GM19328 (cell line): ENCODE measurements around the gene PTCH2.

ENCODE experiments used
- ATAC-seq: cut with Tn5 transposase; IDR thresholded peaks from one replicate; pipeline ENCODE4 v1.9.1; 2021; ENCODE audit warnings: mild to moderate bottlenecking, moderate library complexity; ENCODE audit not compliant: unreplicated experiment

The PTCH2 gene

GRCh38 chr1:44842862-44843655 is at the start of gene PTCH2:
PTCH2 (minus strand) TSS chr1:44843253; CDS start chr1:44842932, 321 bp downstream.
- ATAC-seq, result no peak

- ATAC-seq, result no peak
These were observed 47.0 kb upstream of the PTCH2 start for GRCh38 chr1:44890007-44890406.

DNA sequence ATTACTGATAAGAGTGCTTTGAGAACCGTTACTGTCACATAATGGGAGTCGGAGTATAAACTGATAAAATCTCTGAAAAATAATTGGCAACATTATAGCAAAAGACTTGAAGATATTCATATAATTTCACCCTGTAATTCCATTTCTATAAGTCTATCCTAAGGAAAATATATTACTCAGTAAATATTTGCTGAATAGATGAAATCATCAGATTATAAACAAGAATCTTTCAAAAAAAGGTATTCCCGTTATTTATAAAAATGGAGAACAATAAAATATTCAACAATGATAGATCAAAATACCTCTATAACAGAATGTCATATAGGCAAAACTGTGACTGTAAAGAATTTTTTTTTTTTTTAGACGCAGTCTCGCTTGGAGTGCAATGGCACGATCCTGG is 42.4 kb upstream of the PTCH2 start:
- no peak for ATAC-seq

- ATAC-seq, result no peak
These were observed 41.7 kb upstream of the PTCH2 start for GRCh38 chr1:44884746-44885145.

- no peak for ATAC-seq
These were observed 38.1 kb upstream of the PTCH2 start for GRCh38 chr1:44881011-44881632.

DNA sequence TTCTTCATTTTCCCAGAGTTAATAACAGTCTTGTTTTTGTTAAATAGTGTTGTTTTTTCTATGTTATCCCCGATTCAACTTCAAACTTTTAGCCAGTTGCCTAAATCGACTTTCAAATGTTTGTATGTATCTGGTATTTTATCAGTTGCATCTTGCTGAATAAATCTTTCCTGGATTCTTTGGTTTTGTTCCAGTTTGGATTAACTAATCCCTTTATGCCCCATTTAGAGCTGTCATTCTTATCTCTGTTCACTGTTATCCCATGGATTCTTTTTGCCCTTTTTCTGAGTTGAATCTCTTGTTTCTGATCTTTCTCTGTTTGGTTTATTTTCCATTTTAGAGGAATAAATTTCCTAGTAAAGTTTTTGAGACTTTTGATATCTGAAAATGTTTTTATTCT is 31.1 kb upstream of the PTCH2 start:
- ATAC-seq, result no peak

DNA sequence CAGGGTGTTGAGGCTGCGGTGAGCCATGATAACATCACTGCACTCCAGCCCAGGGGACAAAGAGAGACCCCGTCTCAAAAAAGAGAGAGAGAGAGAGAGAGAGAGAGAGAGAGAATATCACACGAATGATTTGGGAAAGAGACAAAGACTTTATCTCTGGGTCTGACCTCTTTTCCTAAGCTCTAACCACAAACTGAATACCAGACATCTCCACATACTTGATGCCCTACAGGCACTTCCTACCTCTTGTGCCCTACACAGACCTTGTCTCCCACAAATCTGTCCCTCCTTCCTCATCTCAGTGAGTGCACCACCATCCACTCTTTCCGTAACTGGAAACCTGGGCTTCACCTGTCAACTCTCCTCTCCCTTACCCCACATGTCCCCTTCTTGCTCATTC is 27.0 kb upstream of the PTCH2 start:
- ATAC-seq, result no peak

DNA sequence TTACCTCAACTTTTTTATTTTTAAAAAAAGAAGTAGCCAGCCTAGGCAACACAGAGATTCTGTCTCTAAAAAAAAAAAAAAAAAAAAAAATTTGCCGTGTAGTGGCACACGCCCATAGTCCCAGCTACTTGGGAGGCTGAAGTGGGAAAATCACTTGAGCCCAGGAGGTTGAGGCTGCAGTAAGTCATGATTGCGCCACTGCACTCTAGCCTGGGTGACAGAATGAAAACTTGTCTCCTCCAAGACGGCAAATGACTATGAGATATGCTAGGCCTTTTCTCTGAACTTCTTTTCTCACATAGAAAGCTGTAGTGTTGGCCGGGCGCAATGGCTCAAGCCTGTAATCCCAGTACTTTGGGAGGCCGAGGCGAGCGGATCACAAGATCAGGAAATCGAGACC is 24.7 kb upstream of the PTCH2 start:
- no peak for ATAC-seq

- no peak for ATAC-seq
These were observed 19.9 kb upstream of the PTCH2 start for GRCh38 chr1:44862829-44863401.

DNA sequence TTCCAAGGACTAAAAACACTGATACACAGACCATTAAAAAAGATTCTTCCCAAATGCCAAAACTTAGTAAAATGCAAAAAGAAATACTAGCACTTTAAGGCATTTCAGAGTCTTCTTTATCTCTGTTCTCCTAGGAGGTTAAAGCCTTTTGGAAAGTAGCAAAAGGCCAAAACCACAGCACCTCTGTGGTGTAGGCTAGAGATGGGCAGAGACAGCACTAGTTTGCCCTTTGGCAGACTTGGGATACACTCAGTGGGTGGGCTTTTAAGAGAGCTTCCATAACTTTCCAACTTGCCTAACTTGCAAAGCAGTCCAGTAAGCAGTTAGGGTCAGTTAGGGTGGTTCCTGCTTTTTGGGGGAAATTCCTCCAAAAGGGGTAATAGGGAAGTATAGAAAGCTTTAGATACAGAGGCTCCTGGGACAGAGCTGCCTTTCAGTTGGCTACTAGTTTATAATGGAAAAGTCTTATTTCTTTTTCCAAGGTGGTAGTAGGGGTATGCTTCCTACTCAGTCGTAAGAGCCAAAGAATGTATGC is 17.9 kb upstream of the PTCH2 start:
- ATAC-seq, result no peak

DNA sequence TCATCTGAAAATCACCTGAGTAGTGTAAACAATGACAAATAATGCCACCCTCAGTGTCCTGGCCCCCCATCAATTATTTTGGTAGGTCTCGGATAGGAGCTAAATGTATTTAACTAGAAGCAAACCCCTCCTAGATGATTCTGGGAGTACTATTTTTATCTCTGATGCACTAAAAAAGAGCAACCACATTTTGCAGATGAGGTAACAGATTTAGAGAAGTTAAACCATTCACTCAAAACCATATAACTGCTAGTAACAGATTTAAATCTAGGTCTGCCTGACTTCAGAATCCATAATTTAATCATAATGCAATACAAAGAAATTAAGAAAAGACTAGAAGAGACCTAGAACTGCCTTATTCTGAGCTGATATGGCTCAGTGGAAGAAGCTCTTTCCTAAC is 17.3 kb upstream of the PTCH2 start:
- ATAC-seq, result no peak

DNA sequence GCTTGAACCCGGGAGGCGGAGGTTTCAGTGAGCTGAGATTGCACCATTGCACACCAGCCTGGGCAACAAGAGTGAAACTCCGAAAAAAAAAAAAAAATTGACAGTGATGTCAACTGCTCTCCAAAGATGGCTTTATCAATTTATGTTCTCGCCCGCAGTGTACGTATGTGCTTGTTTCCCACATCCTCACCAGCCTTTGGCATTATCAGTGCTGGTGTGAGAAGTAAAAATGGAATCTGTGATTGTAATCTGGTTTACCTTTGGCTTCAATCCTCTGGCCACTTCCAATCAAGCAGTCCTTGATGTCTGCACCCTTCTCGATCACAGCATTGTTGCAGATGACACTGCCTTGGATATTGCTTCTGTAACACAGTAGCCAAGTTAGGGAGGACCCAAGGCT is 14.4 kb upstream of the PTCH2 start:
- ATAC-seq, result no peak

DNA sequence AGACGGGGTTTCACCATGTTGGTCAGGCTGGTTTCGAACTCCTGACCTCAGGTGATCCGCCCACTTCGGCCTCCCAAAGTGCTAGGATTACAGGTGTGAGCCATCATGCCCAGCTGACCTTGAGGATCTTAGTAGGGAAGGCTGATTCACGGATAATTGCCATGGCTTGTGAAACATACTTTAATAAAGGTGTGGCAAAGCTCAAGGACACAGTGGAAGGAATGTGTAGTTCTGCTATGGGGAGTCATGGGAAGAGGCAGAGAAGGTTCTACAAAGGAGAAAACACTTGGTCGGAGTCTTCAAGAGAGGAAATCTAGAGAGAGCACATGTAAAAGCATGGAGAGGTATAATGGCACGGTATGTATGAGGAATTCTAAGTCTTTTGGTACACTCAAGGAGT is 12.7 kb upstream of the PTCH2 start:
- no peak for ATAC-seq

DNA sequence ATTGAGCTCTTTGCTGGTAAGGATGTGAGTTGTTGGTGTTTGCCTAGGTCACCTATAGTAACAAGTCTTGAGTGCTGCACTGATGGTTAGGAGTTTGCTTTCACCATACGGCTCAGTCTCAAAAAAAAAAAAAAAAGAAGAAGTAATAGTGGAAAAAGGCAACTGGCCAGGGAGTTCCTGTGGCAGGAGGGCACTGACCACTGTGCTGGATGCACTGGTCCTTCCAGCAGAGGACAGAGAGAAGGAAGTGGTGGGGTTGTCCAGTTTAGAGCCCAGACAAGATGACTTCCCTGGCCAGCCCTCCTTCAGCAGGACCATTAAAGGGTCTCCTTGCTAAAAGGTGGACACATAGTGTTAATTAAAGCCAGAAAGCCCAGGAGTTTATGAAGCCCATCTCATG is 11.9 kb upstream of the PTCH2 start:
- ATAC-seq, result no peak

DNA sequence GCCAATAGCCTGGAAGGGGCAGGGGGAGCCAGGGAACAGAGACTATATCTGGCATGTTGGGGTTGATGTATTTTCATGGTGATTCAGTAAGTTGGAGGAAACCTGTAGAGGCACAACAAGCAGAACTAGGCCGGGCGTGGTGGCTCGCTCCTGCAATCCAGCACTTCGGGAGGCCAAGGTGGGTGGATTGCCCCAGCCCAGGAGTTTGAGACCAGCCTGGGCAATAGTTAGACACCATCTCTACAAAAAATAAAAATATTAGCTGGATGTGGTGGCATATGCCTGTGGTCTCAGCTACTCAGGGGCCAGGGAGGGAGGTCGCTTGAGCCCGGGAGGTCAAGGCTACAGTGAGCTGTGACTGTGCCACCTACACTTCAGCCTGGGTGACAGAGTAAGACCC is 10.1 kb upstream of the PTCH2 start:
- no peak for ATAC-seq

DNA sequence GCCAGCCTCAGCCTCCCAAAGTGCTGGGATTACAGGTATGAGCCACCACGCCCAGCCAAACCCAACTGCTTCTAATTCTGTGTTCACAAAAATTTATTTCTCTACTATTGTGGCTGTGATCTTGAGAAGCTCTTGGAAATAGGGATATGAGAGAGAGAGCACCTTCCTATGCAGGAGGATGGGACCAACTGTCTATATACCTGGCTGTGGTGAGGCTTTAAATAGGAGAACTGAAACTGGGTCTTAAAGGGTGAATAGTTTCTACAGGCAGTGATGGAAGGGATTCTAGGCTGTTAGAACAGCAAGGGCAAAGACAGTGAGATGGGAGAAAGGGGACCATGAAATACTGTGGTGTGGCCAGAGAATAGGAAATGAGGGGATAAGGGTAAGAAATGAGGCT is 8.3 kb upstream of the PTCH2 start:
- no peak for ATAC-seq

DNA sequence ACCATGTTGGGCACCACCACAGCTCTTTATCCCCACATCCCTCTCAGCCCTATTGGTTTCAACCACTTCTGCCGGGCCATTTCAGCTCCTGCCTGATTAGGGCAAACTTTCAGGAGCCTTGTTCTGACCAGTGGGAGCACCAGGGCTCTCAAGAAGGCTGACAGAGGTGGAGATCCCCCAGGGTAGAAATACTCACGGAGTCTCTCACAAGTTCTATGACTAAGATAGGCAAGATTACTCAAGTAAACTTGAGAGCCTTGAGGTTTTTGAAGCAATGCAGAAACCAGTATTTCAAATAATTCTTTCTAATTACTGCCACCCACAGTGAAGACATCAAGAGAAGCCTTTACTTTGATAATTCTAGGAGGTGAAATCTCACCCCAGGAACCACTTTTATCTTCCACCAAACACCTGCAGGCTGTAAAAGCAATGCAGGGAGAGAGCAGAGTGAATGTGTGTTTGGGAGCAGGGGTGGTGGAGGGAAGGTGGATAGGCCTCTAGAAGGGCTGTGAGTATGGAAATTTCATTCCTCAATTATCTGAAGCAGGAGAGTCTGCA is 6.6 kb upstream of the PTCH2 start:
- no peak for ATAC-seq

- no peak for ATAC-seq
These were observed 5.6 kb upstream of the PTCH2 start for GRCh38 chr1:44848456-44849181.

DNA sequence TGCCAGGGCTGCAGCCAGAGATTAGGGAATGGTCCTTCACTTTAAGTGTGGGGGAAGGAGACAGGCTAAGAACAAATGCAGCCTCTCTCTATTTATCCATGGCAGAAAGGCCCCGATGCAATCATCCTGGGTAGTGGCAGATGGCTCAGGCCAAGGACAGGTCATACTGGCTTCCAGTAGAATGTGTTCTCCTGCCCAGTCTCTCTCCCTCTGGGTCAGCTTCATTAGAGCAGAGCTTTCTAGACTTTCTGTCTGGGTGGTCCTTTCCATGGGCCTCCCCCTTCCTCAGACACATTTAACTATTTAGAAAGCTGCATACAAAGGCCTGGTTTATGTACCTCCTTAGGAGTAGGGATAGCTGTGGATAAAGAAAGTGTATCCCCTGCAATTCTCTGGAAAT is 4.8 kb upstream of the PTCH2 start:
- ATAC-seq, result no peak

GRCh38 chr1:44846985-44847384 is 3.9 kb upstream of the PTCH2 start:
- no peak for ATAC-seq

- ATAC-seq, result no peak
These were observed 579 bp downstream of the PTCH2 start for GRCh38 chr1:44842486-44842861.
